ENCODE data around the gene OR52B4.
"Not testable (repeated sequence)": the region's sequence is repeated elsewhere in the genome, so short reads cannot be mapped to it uniquely, and the experiment has no call there.

Gene OR52B4

GRCh38 chr11:4345366-4345765 is 22.8 kb downstream of the OR52B4 start:
- H3K9me3 ChIP-seq (ENCODE audit: insufficient read depth, low read depth, low read length); H3K18ac ChIP-seq (ENCODE audit: low read length); H4K91ac ChIP-seq (ENCODE audit: low read depth, low read length); H3K36me3 ChIP-seq (ENCODE audit: control insufficient read depth in 1 of 2, insufficient read depth in 2 of 2, low read length in 2 of 2); H3K4me1 ChIP-seq (ENCODE audit: control insufficient read depth in 1 of 2, insufficient read depth in 2 of 2, low read length in 2 of 2); H3K4me3 ChIP-seq (ENCODE audit: low read depth, low read length); H3K27me3 ChIP-seq (ENCODE audit: insufficient read depth, low read length); H3K4me2 ChIP-seq (ENCODE audit: low read length); H3K79me1 ChIP-seq (ENCODE audit: low read length); H3K9ac ChIP-seq (ENCODE audit: low read length); H2BK12ac ChIP-seq (ENCODE audit: low read length); H2BK120ac ChIP-seq (ENCODE audit: insufficient read depth, low read length, poor library complexity); H3K79me2 ChIP-seq (ENCODE audit: control insufficient read depth, insufficient read depth, low read length, poor library complexity); H3K14ac ChIP-seq (ENCODE audit: low read length); H3K23ac ChIP-seq (ENCODE audit: low read length); DNase-seq; H4K8ac ChIP-seq (ENCODE audit: low read depth, low read length); H3K27ac ChIP-seq (ENCODE audit: low read depth, low read length); H4K12ac ChIP-seq (ENCODE audit: low read depth, low read length); H2AFZ ChIP-seq (ENCODE audit: insufficient read depth, low read length, poor library complexity); H2AK5ac ChIP-seq (ENCODE audit: low read length); H2BK5ac ChIP-seq (ENCODE audit: low read depth, low read length, poor library complexity); H3K4ac ChIP-seq (ENCODE audit: low read depth, low read length): not testable (repeated sequence)
- no CpG with 5 or more reads among the region's 2 CpGs for WGBS (ENCODE audit: extremely low coverage, insufficient coverage, insufficient read length)

GRCh38 chr11:4334356-4334755 is 33.8 kb downstream of the OR52B4 start:
- H4K91ac ChIP-seq (ENCODE audit: low read depth, low read length); H3K9ac ChIP-seq (ENCODE audit: low read length); H3K27me3 ChIP-seq (ENCODE audit: insufficient read depth, low read length); DNase-seq; H3K36me3 ChIP-seq (ENCODE audit: control insufficient read depth in 1 of 2, insufficient read depth in 2 of 2, low read length in 2 of 2); H2BK5ac ChIP-seq (ENCODE audit: low read depth, low read length, poor library complexity); H3K4ac ChIP-seq (ENCODE audit: low read depth, low read length); H2AFZ ChIP-seq (ENCODE audit: insufficient read depth, low read length, poor library complexity); H3K4me2 ChIP-seq (ENCODE audit: low read length); H3K79me2 ChIP-seq (ENCODE audit: control insufficient read depth, insufficient read depth, low read length, poor library complexity); H3K23ac ChIP-seq (ENCODE audit: low read length); H2BK120ac ChIP-seq (ENCODE audit: insufficient read depth, low read length, poor library complexity); H2BK12ac ChIP-seq (ENCODE audit: low read length); H3K4me3 ChIP-seq (ENCODE audit: low read depth, low read length); H3K14ac ChIP-seq (ENCODE audit: low read length); H4K12ac ChIP-seq (ENCODE audit: low read depth, low read length); H3K79me1 ChIP-seq (ENCODE audit: low read length); H3K27ac ChIP-seq (ENCODE audit: low read depth, low read length); H3K9me3 ChIP-seq (ENCODE audit: insufficient read depth, low read depth, low read length); H3K18ac ChIP-seq (ENCODE audit: low read length); H4K8ac ChIP-seq (ENCODE audit: low read depth, low read length); H2AK5ac ChIP-seq (ENCODE audit: low read length); H3K4me1 ChIP-seq (ENCODE audit: control insufficient read depth in 1 of 2, insufficient read depth in 2 of 2, low read length in 2 of 2): not testable (repeated sequence)
- no CpG with 5 or more reads among the region's 28 CpGs for WGBS (ENCODE audit: extremely low coverage, insufficient coverage, insufficient read length)

Data from trophoblast cell (in vitro differentiated cells and primary cell).